Left lung (tissue), 10 donors: ENCODE data around the gene XRN2. TPM values are rescaled to one million over a fixed set of nuclear protein-coding genes. Genes with fewer than 3 reads are reported as not detected.

Experiments
- ATAC-seq: fragments of 200-7000 bp; cut with Tn5 transposase; one replicate; pipeline ENCODE4 v1.9.1; 2020; ENCODE audit warnings: moderate library complexity
- DNase-seq, 4 donors: peaks; one replicate each; pipeline ENCODE4 v3.0.0-alpha.2; 2013 to 2020
- H3K27ac ChIP-seq, 2 donors: fragments of 200-600 bp; sonication (generic) in 1 of 2; one replicate each; pipeline versions ENCODE4 v1.5.0 to v1.8.0; 2020 to 2021
- H3K27me3 ChIP-seq, 2 donors: fragments of 200-600 bp; sonication (generic) in 1 of 2; one replicate each; pipeline versions ENCODE4 v1.5.0 to v1.8.0; 2020 to 2021
- H3K36me3 ChIP-seq, 2 donors: fragments of 200-600 bp; sonication (generic) in 1 of 2; one replicate each; pipeline versions ENCODE4 v1.5.0 to v1.8.0; 2020 to 2021
- H3K4me1 ChIP-seq, 2 donors: fragments of 200-600 bp; one replicate each; pipeline ENCODE4 v1.8.0; 2021
- H3K4me3 ChIP-seq, 2 donors: fragments of 200-600 bp; sonication (generic) in 1 of 2; one replicate each; pipeline versions ENCODE4 v1.5.0 to v1.8.0; 2020 to 2021; ENCODE audit warnings: mild to moderate bottlenecking in 1 of 2
- H3K9me3 ChIP-seq, 2 donors: fragments of 200-600 bp; sonication (generic) in 1 of 2; one replicate each; pipeline versions ENCODE4 v1.5.0 to v1.8.0; 2020 to 2021
- CTCF ChIP-seq, 2 donors: fragments of 200-600 bp; sonication (generic) in 1 of 2; IDR thresholded peaks; one replicate each; pipeline versions ENCODE4 v1.5.0 to v1.8.0; 2021; ENCODE audit warnings: antibody characterized with exemption in 2 of 2
- intact Hi-C, 2 donors: fragments of 100-400 bp; cut with DNase I; formaldehyde crosslinking; loops; one replicate each; pipeline versions ENCODE4 v1.11.2 to v1.14.2; 2022
- polyA plus RNA-seq, 6 donors: library from polyadenylated mRNA; unstranded; fragments of 120-200 nt; gene quantifications; one replicate each; pipeline ENCODE4 v1.2.1, GENCODE V29; 2013; ENCODE audit not compliant: insufficient read length in 6 of 6
- total RNA-seq, 2 donors: library from RNA; stranded (reverse); fragmentation: NEBNext Ultra II Directional; extraction: Animal tissue kit (Norgen Biotek cat#: 25700); gene quantifications; one replicate each; pipeline ENCODE4 v1.2.1, GENCODE V29; 2021
- donor health status: DM: no; HTN: yes; CAD: no.
- donor health status: DM: no; HTN: no; CAD: no.

XRN2 gene
- total and polyA plus RNA-seq, 8 donors, result 45.9 to 90.2 (median 77.8) TPM

- intact Hi-C loops, result no loop called here
Observed at GRCh38 chr20:21279706-21280521, 23.2 kb upstream of the XRN2 start.

GRCh38 chr20:21280522-21281016 is 22.6 kb upstream of the XRN2 start:
- ATAC-seq, result no peak
- H3K27ac ChIP-seq, result no peak overlapping the region
- no peaks in the 10 kb centered on the region for H3K9me3 ChIP-seq
- intact Hi-C loops, result no loop called here
- H3K4me3 ChIP-seq, result no peak overlapping the region
- H3K36me3 ChIP-seq, result no peaks in the 10 kb centered on the region
- no peaks in the 10 kb centered on the region for H3K4me1 ChIP-seq
- no peak for DNase-seq
- peaks cover 0 to 10% of the 10 kb centered on the region in 2 donors for H3K27me3 ChIP-seq
- TF ChIP-seq CTCF (IDR thresholded peaks at IDR 0.05), result no peak

More at GRCh38 chr20:21279706-21280521, 23.2 kb upstream of the XRN2 start:
- Histone ChIP-seq H3K4me3 (no peak overlapping the region), H3K9me3 (no peaks in the 10 kb centered on the region), H3K27me3 (peaks cover 0 to 12% of the 10 kb centered on the region in 2 donors), H3K4me1 (no peaks in the 10 kb centered on the region), H3K36me3 (no peaks in the 10 kb centered on the region), H3K27ac (no peak overlapping the region)
- no peak for TF ChIP-seq CTCF (IDR thresholded peaks at IDR 0.05)
- ATAC-seq (no peak), DNase-seq (no peak)

GRCh38 chr20:21286775-21287174 is 16.4 kb upstream of the XRN2 start:
- ATAC-seq, result no peak

GRCh38 chr20:21288587-21289370 is 14.4 kb upstream of the XRN2 start:
- Histone ChIP-seq H3K27me3 (peaks cover 0 to 5% of the 10 kb centered on the region in 2 donors), H3K36me3 (no peaks in the 10 kb centered on the region), H3K4me1 (no peaks in the 10 kb centered on the region), H3K9me3 (peaks cover 0 to 6% of the 10 kb centered on the region in 2 donors), H3K27ac (no peak overlapping the region), H3K4me3 (no peak overlapping the region)
- intact Hi-C loops, result no loop called here
- ATAC-seq, result no peak
- DNase-seq, result no peak
- no peak for TF ChIP-seq CTCF (IDR thresholded peaks at IDR 0.05)

More at GRCh38 chr20:21286775-21287174, 16.4 kb upstream of the XRN2 start:
- H3K36me3 ChIP-seq, result no peaks in the 10 kb centered on the region
- H3K4me1 ChIP-seq, result no peaks in the 10 kb centered on the region
- peaks cover 0 to 5% of the 10 kb centered on the region in 2 donors for H3K27me3 ChIP-seq
- no peak for DNase-seq
- no peak overlapping the region for H3K4me3 ChIP-seq
- intact Hi-C loops, result no loop called here
- no peak for TF ChIP-seq CTCF (IDR thresholded peaks at IDR 0.05)
- no peak overlapping the region for H3K27ac ChIP-seq
- peaks cover 0 to 6% of the 10 kb centered on the region in 2 donors for H3K9me3 ChIP-seq

- ATAC-seq (no peak), DNase-seq (no peak)
- TF ChIP-seq CTCF (IDR thresholded peaks at IDR 0.05), result no peak
- Histone ChIP-seq H3K9me3 (peaks cover 0 to 6% of the 10 kb centered on the region in 2 donors), H3K27me3 (peaks cover 0 to 5% of the 10 kb centered on the region in 2 donors), H3K4me3 (no peak overlapping the region), H3K27ac (no peak overlapping the region), H3K36me3 (no peaks in the 10 kb centered on the region), H3K4me1 (no peaks in the 10 kb centered on the region)
- intact Hi-C loops, result no loop called here
Observed at GRCh38 chr20:21289651-21290050, 13.5 kb upstream of the XRN2 start.
